PC-9 (cell line): ENCODE data around the gene PIK3R2.

Experiments used
- CTCF ChIP-seq: fragments of 200-600 bp; sonication (generic); conservative IDR thresholded peaks from 2 replicates; pipeline ENCODE4 v1.6.1; 2017; ENCODE audit warnings: mixed run types, antibody characterized with exemption, mild to moderate bottlenecking, moderate library complexity
- EZH2 ChIP-seq: fragments of 200-600 bp; sonication (generic); IDR thresholded peaks from 2 replicates; pipeline ENCODE4 v1.8.0; 2017; ENCODE audit warnings: antibody characterized with exemption, low read depth

- TF ChIP-seq CTCF, result no peak
- no peak for TF ChIP-seq EZH2
Observed at GRCh38 chr19:18131841-18132596, 20.9 kb upstream of the PIK3R2 start.
